ENCODE results near the gene CDH10. TPM values are rescaled to one million over a fixed set of nuclear protein-coding genes. Genes with fewer than 3 reads are reported as not detected.

The CDH10 gene
- total and polyA plus RNA-seq, 2 of the 4 experiments (the other 2 are of a cell fraction), result 0.18 to 0.21 TPM

DNA sequence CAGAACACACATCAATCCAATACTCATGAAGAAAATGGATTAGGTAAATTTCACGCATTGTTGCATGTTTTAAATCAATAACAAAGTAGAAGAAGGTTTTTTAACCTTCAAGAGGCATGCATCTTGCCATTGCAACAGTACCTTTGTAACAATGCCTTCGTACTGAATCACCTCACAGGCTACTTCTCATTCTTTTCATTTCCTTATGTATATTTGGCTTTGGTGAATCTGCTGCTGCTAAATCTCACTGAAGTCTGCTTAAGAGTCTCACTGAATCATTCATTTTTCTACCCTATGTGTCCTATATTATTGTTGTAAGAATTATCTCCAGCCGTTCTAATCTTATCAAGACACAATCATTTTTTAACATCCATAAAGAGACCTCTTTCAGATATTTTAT lies 152.5 kb downstream of the CDH10 start:
- no peak overlapping the region for H2BK5ac ChIP-seq (ENCODE audit: low read depth, low read length, poor library complexity, severe bottlenecking)
- no peak overlapping the region for H3K4me2 ChIP-seq (ENCODE audit: low read depth, low read length)
- no peak overlapping the region for H3K4me3 ChIP-seq (ENCODE audit: insufficient read depth, low read depth, low read length)
- in situ Hi-C loops (cut with MboI; ENCODE audit: low sequenced_read_pairs), result no loop called here
- no peaks in the 10 kb centered on the region for H4K20me1 ChIP-seq (ENCODE audit: insufficient read depth, low read length)
- H3K4me1 ChIP-seq (ENCODE audit: control insufficient read depth, insufficient read depth, low read length), result no peaks in the 10 kb centered on the region
- POLR2A ChIA-PET (ENCODE audit: unreplicated experiment), result no interaction called here
- no peak overlapping the region for H3K56ac ChIP-seq (ENCODE audit: extremely low read depth, insufficient read depth, low read length)
- H2AFZ ChIP-seq (replicated peaks; ENCODE audit: low read length, poor library complexity), result no peak overlapping the region
- no peaks in the 10 kb centered on the region for H3K9me3 ChIP-seq (ENCODE audit: control insufficient read depth, insufficient read depth, low read length)
- no peak overlapping the region for H3K14ac ChIP-seq (replicated peaks; ENCODE audit: low read depth, low read length)
- no peak overlapping the region for H3K27ac ChIP-seq (ENCODE audit: insufficient read depth, low read length)
- CTCF ChIA-PET, result no interaction called here
- H2BK20ac ChIP-seq (ENCODE audit: low read depth, low read length), result no peak overlapping the region
- no peaks in the 10 kb centered on the region for H3K27me3 ChIP-seq (ENCODE audit: control insufficient read depth, insufficient read depth, low read length)
- no peak overlapping the region for H4K5ac ChIP-seq (ENCODE audit: low read depth, low read length)
- H4K8ac ChIP-seq (ENCODE audit: low read depth in 2 of 2, low read length in 2 of 2), result no peak overlapping the region
- no peak overlapping the region for H2AK9ac ChIP-seq (replicated peaks; ENCODE audit: low read depth, low read length, poor library complexity)
- H2BK120ac ChIP-seq (ENCODE audit: low read depth, low read length), result no peak overlapping the region
- no peaks in the 10 kb centered on the region for H3K36me3 ChIP-seq (ENCODE audit: control insufficient read depth, insufficient read depth, low read length)
- H4K91ac ChIP-seq (ENCODE audit: insufficient read depth, low read depth, low read length), result no peak overlapping the region
- no TSS peak for BruUV-seq (replicated peaks)
- WGBS, 2 experiments (ENCODE audit: extremely low coverage in 2 of 2, insufficient read length in 1 of 2), result no CpG with 5 or more reads among the region's 3 CpGs
- H3K9ac ChIP-seq (ENCODE audit: low read depth, low read length), result no peak overlapping the region
- no peak for DNase-seq
- no peaks in the 10 kb centered on the region for H3K9me1 ChIP-seq (ENCODE audit: insufficient read depth, low read length)
- no peak overlapping the region for H3K18ac ChIP-seq (ENCODE audit: low read depth, low read length)
- TF ChIP-seq CHD1 (IDR thresholded peaks at IDR 0.05; ENCODE audit: low read depth, low read length) (no peak), MAFK (IDR thresholded peaks at IDR 0.05; ENCODE audit: low read depth, low read length) (no peak), MXI1 (IDR thresholded peaks at IDR 0.05; ENCODE audit: borderline replicate concordance, low read depth, low read length) (no peak), BHLHE40 (IDR thresholded peaks at IDR 0.05; ENCODE audit: low read depth, low read length) (no peak), SMC3 (IDR thresholded peaks at IDR 0.05; ENCODE audit: low read depth, low read length) (no peak), MAZ (IDR thresholded peaks at IDR 0.05; ENCODE audit: borderline replicate concordance, low read depth, low read length) (no peak), RFX5 (IDR thresholded peaks at IDR 0.05; ENCODE audit: low read depth, low read length) (no peak)
- TF ChIP-seq, protein P1, sequence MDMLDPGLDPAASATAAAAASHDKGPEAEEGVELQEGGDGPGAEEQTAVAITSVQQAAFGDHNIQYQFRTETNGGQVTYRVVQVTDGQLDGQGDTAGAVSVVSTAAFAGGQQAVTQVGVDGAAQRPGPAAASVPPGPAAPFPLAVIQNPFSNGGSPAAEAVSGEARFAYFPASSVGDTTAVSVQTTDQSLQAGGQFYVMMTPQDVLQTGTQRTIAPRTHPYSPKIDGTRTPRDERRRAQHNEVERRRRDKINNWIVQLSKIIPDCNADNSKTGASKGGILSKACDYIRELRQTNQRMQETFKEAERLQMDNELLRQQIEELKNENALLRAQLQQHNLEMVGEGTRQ (IDR thresholded peaks at IDR 0.05; ENCODE audit: low read depth, low read length), result no peak
- TF ChIP-seq, protein P2, sequence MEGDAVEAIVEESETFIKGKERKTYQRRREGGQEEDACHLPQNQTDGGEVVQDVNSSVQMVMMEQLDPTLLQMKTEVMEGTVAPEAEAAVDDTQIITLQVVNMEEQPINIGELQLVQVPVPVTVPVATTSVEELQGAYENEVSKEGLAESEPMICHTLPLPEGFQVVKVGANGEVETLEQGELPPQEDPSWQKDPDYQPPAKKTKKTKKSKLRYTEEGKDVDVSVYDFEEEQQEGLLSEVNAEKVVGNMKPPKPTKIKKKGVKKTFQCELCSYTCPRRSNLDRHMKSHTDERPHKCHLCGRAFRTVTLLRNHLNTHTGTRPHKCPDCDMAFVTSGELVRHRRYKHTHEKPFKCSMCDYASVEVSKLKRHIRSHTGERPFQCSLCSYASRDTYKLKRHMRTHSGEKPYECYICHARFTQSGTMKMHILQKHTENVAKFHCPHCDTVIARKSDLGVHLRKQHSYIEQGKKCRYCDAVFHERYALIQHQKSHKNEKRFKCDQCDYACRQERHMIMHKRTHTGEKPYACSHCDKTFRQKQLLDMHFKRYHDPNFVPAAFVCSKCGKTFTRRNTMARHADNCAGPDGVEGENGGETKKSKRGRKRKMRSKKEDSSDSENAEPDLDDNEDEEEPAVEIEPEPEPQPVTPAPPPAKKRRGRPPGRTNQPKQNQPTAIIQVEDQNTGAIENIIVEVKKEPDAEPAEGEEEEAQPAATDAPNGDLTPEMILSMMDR (conservative IDR thresholded peaks at IDR 0.05; ENCODE audit: low read depth, low read length), result no peak
- no peak overlapping the region for H3K23ac ChIP-seq (ENCODE audit: low read depth, low read length)
- no peak overlapping the region for H3K4ac ChIP-seq (ENCODE audit: low read depth, low read length)
- no peaks in the 10 kb centered on the region for H3K79me1 ChIP-seq (ENCODE audit: low read depth in 1 of 2, low read length in 2 of 2)
- H2AK5ac ChIP-seq (ENCODE audit: low read depth, low read length), result no peak overlapping the region
- intact Hi-C loops (cut with micrococcal nuclease), result no loop called here
- H2BK15ac ChIP-seq (ENCODE audit: low read depth, low read length), result no peak overlapping the region
- ATAC-seq (ENCODE audit: low read depth), result no peak
- dilution Hi-C loops (cut with HindIII; ENCODE audit: low sequenced_read_pairs, unreplicated experiment), result no loop called here

Measured in IMR-90 (cell line).